Sigmoid colon (tissue), 7 donors: ENCODE measurements around the gene USH1C. TPM values are rescaled to one million over a fixed set of nuclear protein-coding genes. Genes with fewer than 3 reads are reported as not detected.

Source experiments
- DNase-seq: peaks from one replicate; pipeline ENCODE4 v3.0.0-alpha.2; 2019
- H3K27ac ChIP-seq, 4 donors: fragments of 200-600 bp; sonication (generic); one replicate each; pipeline ENCODE4 v1.5.1; 2016 to 2019; ENCODE audit warnings: mild to moderate bottlenecking in 1 of 4
- H3K27me3 ChIP-seq, 3 donors: fragments of 200-600 bp; sonication (generic); one replicate each; pipeline ENCODE4 v1.5.1; 2019; ENCODE audit warnings: mild to moderate bottlenecking in 1 of 3
- H3K36me3 ChIP-seq, 4 donors: fragments of 200-600 bp; sonication (generic); one replicate each; pipeline ENCODE4 v1.5.1; 2016 to 2019
- H3K4me1 ChIP-seq, 4 donors: fragments of 200-600 bp; sonication (generic); one replicate each; pipeline ENCODE4 v1.5.1; 2017 to 2019
- H3K4me3 ChIP-seq, 4 donors: fragments of 200-600 bp; sonication (generic); one replicate each; pipeline ENCODE4 v1.5.1; 2017 to 2019; ENCODE audit warnings: mild to moderate bottlenecking in 2 of 4, moderate library complexity in 1 of 4
- H3K9me3 ChIP-seq, 4 donors: fragments of 200-600 bp in 3 of 4; sonication (generic) in 3 of 4; one replicate each; pipeline versions ENCODE4 v1.5.1 to v1.6.1; 2013 to 2019
- EP300 ChIP-seq, 4 donors: sonication (generic); formaldehyde crosslinking; IDR thresholded peaks; one replicate each; pipeline ENCODE4 v1.6.1; 2017; ENCODE audit warnings: antibody characterized with exemption in 4 of 4
- POLR2A ChIP-seq, 2 donors: fragments of 450-650 bp; IDR thresholded peaks; one replicate each; pipeline ENCODE4 v1.6.1; 2016; ENCODE audit warnings: antibody characterized with exemption in 2 of 2, mild to moderate bottlenecking in 2 of 2, moderate library complexity in 2 of 2
- POLR2AphosphoS5 ChIP-seq, 4 donors: sonication (generic); formaldehyde crosslinking; IDR thresholded peaks; one replicate each; pipeline ENCODE4 v1.6.1; 2017; ENCODE audit warnings: antibody characterized with exemption in 4 of 4
- WGBS, 2 donors: extraction: QIAGEN DNeasy Blood & Tissue Kit; methylation state at CpG; one replicate each; pipeline ENCODE4 v1.1.7; 2013; 5-methylcytosine and 5-hydroxymethylcytosine counted together
- intact Hi-C: fragments of 100-400 bp; cut with DNase I; formaldehyde crosslinking; loops from one replicate; pipeline ENCODE4 v1.15.1; 2023
- polyA plus RNA-seq, 3 donors: library from polyadenylated mRNA; stranded (reverse); fragments of 200-250 nt; gene quantifications; one replicate each; pipeline ENCODE4 v1.2.3, GENCODE V29; 2013
- total RNA-seq, 4 donors: library from RNA; depleted of rRNA; stranded (reverse); fragments of >200 nt; gene quantifications; one replicate each; pipeline ENCODE4 v1.1.0, GENCODE V29; 2016
- TF ChIP-seq, protein P1 (sequence below), 4 experiments: fragments of 450-650 bp in 3 of 4; fragments of 200-600 bp in 1 of 4; IDR thresholded peaks; one replicate each; pipeline ENCODE4 v1.5.1; 2016 to 2019; ENCODE audit warnings: antibody characterized with exemption in 4 of 4, mild to moderate bottlenecking in 3 of 4, moderate library complexity in 2 of 4
- donor health status: healthy with polysubstance abuse.
- donor health status: Bipolar disorder and iron deficiency.
- donor health status: healthy.

The USH1C gene
- total and polyA plus RNA-seq, 7 donors, result 1.2 to 152 (median 2.5) TPM

DNA sequence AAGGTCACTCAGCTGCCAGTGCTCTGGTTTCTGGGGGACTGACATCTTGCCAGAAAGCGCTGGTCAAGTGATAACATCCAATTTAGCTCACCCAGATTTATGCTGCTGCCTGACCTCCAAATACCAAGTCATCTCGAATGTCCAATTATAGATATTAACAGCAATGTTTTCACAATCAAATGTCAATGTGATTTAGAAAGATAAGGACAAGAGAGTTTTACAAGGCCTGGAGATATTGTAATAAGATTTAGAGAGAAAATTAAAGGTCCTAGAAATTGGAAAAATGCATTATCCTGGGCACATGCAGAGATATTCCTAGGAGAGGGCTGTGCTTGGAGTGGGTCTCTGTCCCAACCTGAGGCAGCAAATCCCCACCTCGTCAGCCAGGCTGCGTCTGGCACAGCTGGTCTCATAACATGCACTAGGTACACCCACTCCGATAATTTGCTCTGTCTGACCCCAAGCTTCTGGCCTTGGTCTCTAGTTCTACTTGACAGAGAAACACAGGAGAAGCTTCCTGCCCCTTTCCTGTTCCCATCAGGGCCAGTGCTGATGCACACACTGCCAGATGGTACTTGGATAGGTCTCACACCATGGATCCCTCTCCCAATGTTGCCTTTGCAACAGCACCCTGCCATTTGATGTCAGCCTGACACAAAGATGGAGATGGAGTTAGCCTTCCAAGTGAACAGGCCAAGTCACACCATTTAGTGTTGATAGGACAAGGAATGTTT lies 28.6 kb downstream of the USH1C start:
- WGBS, 2 donors, result 78 to 84% methylated on average over 5 of the region's 5 CpGs
- Histone ChIP-seq H3K4me3 (no peak overlapping the region), H3K27ac (no peak overlapping the region), H3K36me3 (no peaks in the 10 kb centered on the region), H3K9me3 (no peaks in the 10 kb centered on the region), H3K27me3 (no peaks in the 10 kb centered on the region), H3K4me1 (peaks cover 0 to 17% (median 11%) of the 10 kb centered on the region in 4 donors)
- intact Hi-C loops, result no loop called here
- no peak for DNase-seq
- TF ChIP-seq POLR2A (IDR thresholded peaks at IDR 0.05) (no peak), EP300 (IDR thresholded peaks at IDR 0.05) (no peak)

DNA sequence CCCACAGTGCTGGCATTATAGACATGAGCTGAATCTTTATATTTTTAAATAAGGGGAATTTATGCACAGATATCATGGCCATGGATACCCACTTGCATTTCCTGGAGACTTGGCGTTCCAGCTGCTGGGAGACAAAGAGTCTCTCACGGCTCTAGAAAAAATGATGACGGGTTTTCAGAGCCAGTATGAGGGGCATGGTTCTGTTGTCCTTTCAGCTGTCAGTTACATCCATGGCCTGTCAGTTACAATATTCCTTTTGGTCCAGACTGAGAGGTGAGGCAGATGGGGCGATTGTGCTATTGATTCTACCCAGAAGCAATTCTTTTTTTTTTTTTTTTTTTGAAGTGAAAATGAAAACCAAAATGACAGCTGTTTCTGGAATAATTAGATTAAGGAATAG lies 29.7 kb downstream of the USH1C start:
- 88 to 92% methylated on average over 4 of the region's 4 CpGs for WGBS, 2 donors
- intact Hi-C loops, result no loop called here
- Histone ChIP-seq H3K27me3 (no peaks in the 10 kb centered on the region), H3K36me3 (no peaks in the 10 kb centered on the region), H3K9me3 (no peaks in the 10 kb centered on the region), H3K4me3 (no peak overlapping the region), H3K4me1 (peaks cover 0 to 17% (median 11%) of the 10 kb centered on the region in 4 donors), H3K27ac (no peak overlapping the region)
- TF ChIP-seq, protein P1, sequence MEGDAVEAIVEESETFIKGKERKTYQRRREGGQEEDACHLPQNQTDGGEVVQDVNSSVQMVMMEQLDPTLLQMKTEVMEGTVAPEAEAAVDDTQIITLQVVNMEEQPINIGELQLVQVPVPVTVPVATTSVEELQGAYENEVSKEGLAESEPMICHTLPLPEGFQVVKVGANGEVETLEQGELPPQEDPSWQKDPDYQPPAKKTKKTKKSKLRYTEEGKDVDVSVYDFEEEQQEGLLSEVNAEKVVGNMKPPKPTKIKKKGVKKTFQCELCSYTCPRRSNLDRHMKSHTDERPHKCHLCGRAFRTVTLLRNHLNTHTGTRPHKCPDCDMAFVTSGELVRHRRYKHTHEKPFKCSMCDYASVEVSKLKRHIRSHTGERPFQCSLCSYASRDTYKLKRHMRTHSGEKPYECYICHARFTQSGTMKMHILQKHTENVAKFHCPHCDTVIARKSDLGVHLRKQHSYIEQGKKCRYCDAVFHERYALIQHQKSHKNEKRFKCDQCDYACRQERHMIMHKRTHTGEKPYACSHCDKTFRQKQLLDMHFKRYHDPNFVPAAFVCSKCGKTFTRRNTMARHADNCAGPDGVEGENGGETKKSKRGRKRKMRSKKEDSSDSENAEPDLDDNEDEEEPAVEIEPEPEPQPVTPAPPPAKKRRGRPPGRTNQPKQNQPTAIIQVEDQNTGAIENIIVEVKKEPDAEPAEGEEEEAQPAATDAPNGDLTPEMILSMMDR (IDR thresholded peaks at IDR 0.05), result no peak
- TF ChIP-seq EP300 (IDR thresholded peaks at IDR 0.05) (no peak), POLR2AphosphoS5 (IDR thresholded peaks at IDR 0.05) (no peak), POLR2A (IDR thresholded peaks at IDR 0.05) (no peak)
- no peak for DNase-seq

DNA sequence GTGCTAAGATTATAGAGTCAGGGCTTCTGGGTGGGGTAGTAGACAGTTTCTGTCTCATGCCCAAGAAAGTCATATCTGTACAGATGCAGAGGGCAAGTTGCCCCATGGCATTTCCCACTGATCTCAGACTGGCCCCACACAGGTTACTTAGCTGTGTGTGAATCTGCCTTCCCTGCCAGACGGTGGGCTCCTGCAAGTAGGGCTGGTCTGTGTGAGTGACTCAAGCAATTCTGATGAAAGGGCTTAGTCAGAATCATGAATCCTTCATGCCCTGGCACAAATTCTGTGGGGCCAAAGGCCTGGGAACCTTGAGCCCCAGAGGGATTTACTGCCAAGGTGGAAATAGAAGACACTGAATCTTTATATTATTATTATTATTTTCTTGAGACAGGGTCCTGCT lies 30.4 kb downstream of the USH1C start:
- DNase-seq, result no peak
- no peaks in the 10 kb centered on the region for H3K27me3 ChIP-seq
- intact Hi-C loops, result no loop called here
- 79 to 87% methylated on average over 1 of the region's 1 CpG for WGBS, 2 donors
- H3K36me3 ChIP-seq, result no peaks in the 10 kb centered on the region
- peaks cover 0 to 20% (median 12%) of the 10 kb centered on the region in 4 donors for H3K4me1 ChIP-seq
- no peak overlapping the region for H3K27ac ChIP-seq
- no peak overlapping the region for H3K4me3 ChIP-seq
- H3K9me3 ChIP-seq, result no peaks in the 10 kb centered on the region
- TF ChIP-seq POLR2A (IDR thresholded peaks at IDR 0.05) (no peak), EP300 (IDR thresholded peaks at IDR 0.05) (no peak), POLR2AphosphoS5 (IDR thresholded peaks at IDR 0.05) (no peak)
- TF ChIP-seq, protein P1 (IDR thresholded peaks at IDR 0.05), result no peak

DNA sequence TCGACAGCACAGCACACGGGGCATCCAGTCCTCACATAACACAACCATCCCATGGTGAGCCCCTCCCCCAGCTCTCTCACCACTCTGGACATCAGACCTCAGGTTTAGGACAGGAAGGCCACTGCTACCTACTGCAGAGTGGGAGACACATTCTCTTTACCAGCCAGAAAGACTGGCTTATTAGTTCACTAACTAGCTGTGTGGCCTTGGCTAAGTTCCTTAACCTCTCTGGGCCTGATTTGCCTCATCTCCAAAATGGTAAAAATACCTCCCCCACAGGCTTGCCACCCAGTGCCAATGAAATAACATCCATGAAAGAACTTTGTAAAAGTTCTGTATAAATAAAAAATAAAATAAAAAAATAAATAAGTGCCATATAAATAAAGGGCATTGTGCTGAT lies 32.1 kb downstream of the USH1C start:
- intact Hi-C loops, result no loop called here
- H3K27me3 ChIP-seq, result no peaks in the 10 kb centered on the region
- no peaks in the 10 kb centered on the region for H3K9me3 ChIP-seq
- 34 to 69% methylated on average over 2 of the region's 2 CpGs for WGBS, 2 donors
- no peak for TF ChIP-seq EP300 (IDR thresholded peaks at IDR 0.05)
- no peak for TF ChIP-seq POLR2A (IDR thresholded peaks at IDR 0.05)
- no peak for TF ChIP-seq POLR2AphosphoS5 (IDR thresholded peaks at IDR 0.05)
- TF ChIP-seq, protein P1 (IDR thresholded peaks at IDR 0.05), result no peak
- H3K4me1 ChIP-seq, result peaks cover 0 to 30% (median 22%) of the 10 kb centered on the region in 4 donors
- H3K36me3 ChIP-seq, result no peaks in the 10 kb centered on the region
- H3K4me3 ChIP-seq, result no peak overlapping the region
- no peak overlapping the region for H3K27ac ChIP-seq
- no peak for DNase-seq

DNA sequence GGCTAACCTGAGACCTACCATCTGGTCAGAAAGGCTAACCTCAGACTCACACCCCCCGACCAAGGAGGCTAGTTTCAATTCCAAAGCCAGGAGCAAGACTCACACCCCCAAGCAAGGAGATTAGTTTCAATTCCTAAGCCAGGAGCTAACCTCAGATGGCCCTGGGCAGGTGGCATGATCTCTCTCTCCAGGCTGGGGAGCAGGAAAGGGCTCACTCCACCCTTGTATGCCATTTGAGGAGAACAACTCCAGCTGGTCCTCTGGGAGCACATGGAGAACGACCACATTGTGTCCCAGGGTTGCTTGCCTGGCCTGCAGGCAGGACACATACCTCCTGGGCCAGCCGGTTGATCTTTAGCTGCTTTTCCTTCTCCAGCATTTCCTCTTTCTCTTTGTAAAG lies 32.6 kb downstream of the USH1C start:
- no peaks in the 10 kb centered on the region for H3K36me3 ChIP-seq
- no peak overlapping the region for H3K27ac ChIP-seq
- 67% methylated on average over 3 of the region's 3 CpGs for WGBS, 2 donors
- no peaks in the 10 kb centered on the region for H3K27me3 ChIP-seq
- no peak overlapping the region for H3K4me3 ChIP-seq
- DNase-seq, result no peak
- H3K4me1 ChIP-seq, result peaks cover 0 to 30% (median 22%) of the 10 kb centered on the region in 4 donors
- intact Hi-C loops, result no loop called here
- no peaks in the 10 kb centered on the region for H3K9me3 ChIP-seq
- no peak for TF ChIP-seq POLR2AphosphoS5 (IDR thresholded peaks at IDR 0.05)
- TF ChIP-seq, protein P1 (IDR thresholded peaks at IDR 0.05), result no peak
